Measurements from ENCODE around the gene TTLL11.

The TTLL11 gene

GRCh38 chr9:121783521-121784507 lies 309.3 kb downstream of the TTLL11 start:
- no peak overlapping the region for H3K27ac ChIP-seq
- no peak for TF ChIP-seq CTCF (IDR thresholded peaks at IDR 0.05)
- TF ChIP-seq ZFX (IDR thresholded peaks at IDR 0.05; ENCODE audit: borderline replicate concordance): no peak

GRCh38 chr9:121783111-121783510 lies 310.0 kb downstream of the TTLL11 start:
- no peak overlapping the region for H3K27ac ChIP-seq
- TF ChIP-seq CTCF (IDR thresholded peaks at IDR 0.05): no peak
- no peak for TF ChIP-seq ZFX (IDR thresholded peaks at IDR 0.05; ENCODE audit: borderline replicate concordance)

- TF ChIP-seq CTCF (IDR thresholded peaks at IDR 0.05) (no peak), ZFX (IDR thresholded peaks at IDR 0.05; ENCODE audit: borderline replicate concordance) (no peak)
- no peak overlapping the region for H3K27ac ChIP-seq
Observed at GRCh38 chr9:121782514-121783110, 310.5 kb downstream of the TTLL11 start.

- no peak overlapping the region for H3K27ac ChIP-seq
- TF ChIP-seq ZFX (IDR thresholded peaks at IDR 0.05; ENCODE audit: borderline replicate concordance) (no peak), CTCF (IDR thresholded peaks at IDR 0.05) (no peak)
Observed at GRCh38 chr9:121781701-121782464, 311.2 kb downstream of the TTLL11 start.

- no peak for TF ChIP-seq ZFX (IDR thresholded peaks at IDR 0.05; ENCODE audit: borderline replicate concordance)
- TF ChIP-seq CTCF (IDR thresholded peaks at IDR 0.05): no peak
- no peak overlapping the region for H3K27ac ChIP-seq
Observed at GRCh38 chr9:121781145-121781548, 312.0 kb downstream of the TTLL11 start.

GRCh38 chr9:121780177-121781040 lies 312.7 kb downstream of the TTLL11 start:
- TF ChIP-seq CTCF (IDR thresholded peaks at IDR 0.05) (no peak), ZFX (IDR thresholded peaks at IDR 0.05; ENCODE audit: borderline replicate concordance) (no peak)
- no peak overlapping the region for H3K27ac ChIP-seq

Data from 22Rv1 (cell line).